HCT116 (cell line): ENCODE measurements around the gene KSR1.

ENCODE experiments used
- CTCF ChIP-seq, 3 experiments: fragments of 200-600 bp in 1 of 3; sonication (generic) in 1 of 3; IDR thresholded peaks in 2 of 3; conservative IDR thresholded peaks in 1 of 3; 2 replicates each; pipeline ENCODE4 v1.5.1; 2012 to 2017; ENCODE audit warnings: low read depth in 2 of 3, low read length in 2 of 3, antibody characterized with exemption in 1 of 3, borderline replicate concordance in 1 of 3, control low read depth in 1 of 3, mild to moderate bottlenecking in 1 of 3, mixed read lengths in 1 of 3, mixed run types in 1 of 3, moderate library complexity in 1 of 3; ENCODE audit not compliant: insufficient read depth in 1 of 3
- JUND ChIP-seq: IDR thresholded peaks from 2 replicates; pipeline ENCODE4 v1.6.1; 2012
- MAX ChIP-seq: IDR thresholded peaks from 2 replicates; pipeline ENCODE4 v1.6.1; 2012
- POLR2A ChIP-seq: IDR thresholded peaks from 2 replicates; pipeline ENCODE4 v1.7.0; 2011; ENCODE audit warnings: borderline replicate concordance; ENCODE audit not compliant: insufficient read depth, insufficient read length; ENCODE audit errors: extremely low read depth
- POLR2AphosphoS5 ChIP-seq: IDR thresholded peaks from 2 replicates; pipeline ENCODE4 v1.6.1; 2011; ENCODE audit warnings: mild to moderate bottlenecking, low read depth, low read length, moderate library complexity
- RAD21 ChIP-seq: IDR thresholded peaks from 2 replicates; pipeline ENCODE4 v1.6.1; 2012; ENCODE audit warnings: low read depth, mild to moderate bottlenecking
- SP1 ChIP-seq: IDR thresholded peaks from 2 replicates; pipeline ENCODE4 v1.6.1; 2012; ENCODE audit warnings: low read depth
- YY1 ChIP-seq: IDR thresholded peaks from 2 replicates; pipeline ENCODE4 v1.6.1; 2011; ENCODE audit warnings: low read length, low read depth, moderate library complexity, mild to moderate bottlenecking; ENCODE audit not compliant: insufficient replicate concordance; ENCODE audit errors: extremely low read depth
- ZBTB33 ChIP-seq: IDR thresholded peaks from 2 replicates; pipeline ENCODE4 v1.6.1; 2011; ENCODE audit warnings: mild to moderate bottlenecking, low read length, moderate library complexity; ENCODE audit not compliant: insufficient replicate concordance; ENCODE audit errors: extremely low read depth
- ZNF274 ChIP-seq: fragments of 200-500 bp; sonication (Bioruptor generic); IDR thresholded peaks from 2 replicates; pipeline ENCODE4 v1.6.1; 2014; ENCODE audit warnings: mild to moderate bottlenecking, low read depth, low read length, inconsistent platforms

- TF ChIP-seq CTCF (IDR thresholded peaks at IDR 0.05 in 2 of 3, conservative IDR thresholded peaks at IDR 0.05 in 1 of 3; ENCODE audit: borderline replicate concordance in 1 of 3, insufficient read depth in 1 of 3, low read depth in 2 of 3, low read length in 2 of 3) (no peak), JUND (no peak), YY1 (no peak), POLR2A (no peak), RAD21 (no peak), POLR2AphosphoS5 (no peak), ZBTB33 (no peak), ZNF274 (no peak), MAX (no peak), SP1 (no peak)
Observed at GRCh38 chr17:27499451-27500265, 43.4 kb downstream of the KSR1 start.
